ENCODE measurements around the gene UBN1.

Gene UBN1

GRCh38 chr16:4913130-4913773 lies 66.0 kb downstream of the UBN1 start:
- no peak for ATAC-seq
- TF ChIP-seq ZC3H10 (CRISPR knock-in tag; IDR thresholded peaks at IDR 0.05) (no peak), CREB5 (CRISPR knock-in tag; IDR thresholded peaks at IDR 0.05; ENCODE audit: low read depth) (no peak), BACH2 (CRISPR knock-in tag; IDR thresholded peaks at IDR 0.05; ENCODE audit: borderline replicate concordance) (no peak), ISL1 (CRISPR knock-in tag; IDR thresholded peaks at IDR 0.05) (no peak), RARB (CRISPR knock-in tag; IDR thresholded peaks at IDR 0.05) (no peak), CSDC2 (CRISPR knock-in tag; IDR thresholded peaks at IDR 0.05) (no peak)

GRCh38 chr16:4913774-4914525 lies 66.7 kb downstream of the UBN1 start:
- TF ChIP-seq, protein P1, sequence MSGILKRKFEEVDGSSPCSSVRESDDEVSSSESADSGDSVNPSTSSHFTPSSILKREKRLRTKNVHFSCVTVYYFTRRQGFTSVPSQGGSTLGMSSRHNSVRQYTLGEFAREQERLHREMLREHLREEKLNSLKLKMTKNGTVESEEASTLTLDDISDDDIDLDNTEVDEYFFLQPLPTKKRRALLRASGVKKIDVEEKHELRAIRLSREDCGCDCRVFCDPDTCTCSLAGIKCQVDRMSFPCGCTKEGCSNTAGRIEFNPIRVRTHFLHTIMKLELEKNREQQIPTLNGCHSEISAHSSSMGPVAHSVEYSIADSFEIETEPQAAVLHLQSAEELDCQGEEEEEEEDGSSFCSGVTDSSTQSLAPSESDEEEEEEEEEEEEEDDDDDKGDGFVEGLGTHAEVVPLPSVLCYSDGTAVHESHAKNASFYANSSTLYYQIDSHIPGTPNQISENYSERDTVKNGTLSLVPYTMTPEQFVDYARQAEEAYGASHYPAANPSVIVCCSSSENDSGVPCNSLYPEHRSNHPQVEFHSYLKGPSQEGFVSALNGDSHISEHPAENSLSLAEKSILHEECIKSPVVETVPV (CRISPR knock-in tag; IDR thresholded peaks at IDR 0.05), result no peak
- TF ChIP-seq ARNTL (CRISPR knock-in tag; IDR thresholded peaks at IDR 0.05; ENCODE audit: borderline replicate concordance, low read depth) (no peak), ZNF565 (CRISPR knock-in tag; conservative IDR thresholded peaks at IDR 0.05; ENCODE audit: low read depth) (no peak), TOX (CRISPR knock-in tag; IDR thresholded peaks at IDR 0.05; ENCODE audit: borderline replicate concordance) (no peak), OSR1 (CRISPR knock-in tag; IDR thresholded peaks at IDR 0.05) (no peak), ISL1 (CRISPR knock-in tag; IDR thresholded peaks at IDR 0.05) (no peak), CSDC2 (CRISPR knock-in tag; IDR thresholded peaks at IDR 0.05) (no peak), ZNF8 (CRISPR knock-in tag; IDR thresholded peaks at IDR 0.05) (no peak), TCF4 (CRISPR knock-in tag; IDR thresholded peaks at IDR 0.05; ENCODE audit: borderline replicate concordance) (no peak), BACH2 (CRISPR knock-in tag; IDR thresholded peaks at IDR 0.05; ENCODE audit: borderline replicate concordance) (no peak), ZC3H10 (CRISPR knock-in tag; IDR thresholded peaks at IDR 0.05) (no peak), CREB5 (CRISPR knock-in tag; IDR thresholded peaks at IDR 0.05; ENCODE audit: low read depth) (no peak), ESRRG (CRISPR knock-in tag; IDR thresholded peaks at IDR 0.05) (no peak), PATZ1 (CRISPR knock-in tag; IDR thresholded peaks at IDR 0.05; ENCODE audit: borderline replicate concordance) (no peak), GLIS3 (CRISPR knock-in tag; IDR thresholded peaks at IDR 0.05) (no peak), POU6F1 (CRISPR knock-in tag; IDR thresholded peaks at IDR 0.05; ENCODE audit: borderline replicate concordance, low read depth) (no peak), SNAI2 (CRISPR knock-in tag; IDR thresholded peaks at IDR 0.05) (no peak), RARB (CRISPR knock-in tag; IDR thresholded peaks at IDR 0.05) (no peak), PPARA (CRISPR knock-in tag; IDR thresholded peaks at IDR 0.05; ENCODE audit: borderline replicate concordance) (no peak)
- TF ChIP-seq, protein P2, sequence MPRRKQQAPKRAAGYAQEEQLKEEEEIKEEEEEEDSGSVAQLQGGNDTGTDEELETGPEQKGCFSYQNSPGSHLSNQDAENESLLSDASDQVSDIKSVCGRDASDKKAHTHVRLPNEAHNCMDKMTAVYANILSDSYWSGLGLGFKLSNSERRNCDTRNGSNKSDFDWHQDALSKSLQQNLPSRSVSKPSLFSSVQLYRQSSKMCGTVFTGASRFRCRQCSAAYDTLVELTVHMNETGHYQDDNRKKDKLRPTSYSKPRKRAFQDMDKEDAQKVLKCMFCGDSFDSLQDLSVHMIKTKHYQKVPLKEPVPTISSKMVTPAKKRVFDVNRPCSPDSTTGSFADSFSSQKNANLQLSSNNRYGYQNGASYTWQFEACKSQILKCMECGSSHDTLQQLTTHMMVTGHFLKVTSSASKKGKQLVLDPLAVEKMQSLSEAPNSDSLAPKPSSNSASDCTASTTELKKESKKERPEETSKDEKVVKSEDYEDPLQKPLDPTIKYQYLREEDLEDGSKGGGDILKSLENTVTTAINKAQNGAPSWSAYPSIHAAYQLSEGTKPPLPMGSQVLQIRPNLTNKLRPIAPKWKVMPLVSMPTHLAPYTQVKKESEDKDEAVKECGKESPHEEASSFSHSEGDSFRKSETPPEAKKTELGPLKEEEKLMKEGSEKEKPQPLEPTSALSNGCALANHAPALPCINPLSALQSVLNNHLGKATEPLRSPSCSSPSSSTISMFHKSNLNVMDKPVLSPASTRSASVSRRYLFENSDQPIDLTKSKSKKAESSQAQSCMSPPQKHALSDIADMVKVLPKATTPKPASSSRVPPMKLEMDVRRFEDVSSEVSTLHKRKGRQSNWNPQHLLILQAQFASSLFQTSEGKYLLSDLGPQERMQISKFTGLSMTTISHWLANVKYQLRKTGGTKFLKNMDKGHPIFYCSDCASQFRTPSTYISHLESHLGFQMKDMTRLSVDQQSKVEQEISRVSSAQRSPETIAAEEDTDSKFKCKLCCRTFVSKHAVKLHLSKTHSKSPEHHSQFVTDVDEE (CRISPR knock-in tag; IDR thresholded peaks at IDR 0.05), result no peak
- no peak for ATAC-seq
